GM18909 (cell line): Measurements from ENCODE around the gene IMPDH1.

Experiments
- ATAC-seq: cut with Tn5 transposase; IDR thresholded peaks from one replicate; pipeline ENCODE4 v1.9.1; 2021; ENCODE audit warnings: mild to moderate bottlenecking; ENCODE audit not compliant: unreplicated experiment, poor library complexity

Gene IMPDH1

DNA sequence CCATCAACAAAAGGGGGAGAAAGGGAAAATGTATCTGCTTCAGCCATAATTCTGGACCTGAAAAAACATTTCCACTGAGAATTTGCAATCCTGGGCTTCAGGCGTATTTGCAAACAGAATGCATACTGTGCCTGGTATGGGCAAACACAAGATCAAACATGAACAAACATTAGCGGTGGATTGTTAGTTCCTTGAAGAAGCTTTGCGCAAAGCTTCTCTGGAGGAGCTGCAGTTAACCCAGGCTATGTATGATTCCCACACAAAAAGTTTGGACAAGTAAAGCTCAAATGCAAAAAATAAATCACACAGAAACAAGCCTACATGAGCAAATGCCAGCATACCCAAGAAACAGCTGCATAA is 25.5 kb upstream of the IMPDH1 start:
- ATAC-seq: no peak

- ATAC-seq: no peak
Observed at GRCh38 chr7:128434413-128435326, 24.9 kb upstream of the IMPDH1 start.

GRCh38 chr7:128431754-128432153 is 22.0 kb upstream of the IMPDH1 start:
- ATAC-seq: no peak

DNA sequence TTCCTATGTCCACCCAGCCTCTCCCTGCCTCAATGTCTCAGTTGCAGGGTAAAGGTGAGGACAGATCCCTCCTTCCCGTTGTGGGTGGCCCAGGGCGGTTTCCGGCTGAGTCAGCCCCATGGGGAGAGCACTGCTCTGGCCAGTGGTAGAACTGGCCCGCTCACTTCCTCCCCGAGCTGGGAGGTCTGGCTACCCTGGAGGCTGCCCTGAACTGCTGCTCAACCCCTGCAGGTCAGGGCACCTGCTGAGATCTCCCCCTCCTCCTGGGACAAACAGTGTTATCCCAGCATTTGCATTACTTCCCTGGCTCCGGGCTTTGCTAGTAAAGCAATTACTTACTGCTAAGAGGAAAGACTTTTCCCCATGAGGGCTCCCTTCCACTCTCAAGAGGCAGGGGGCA is 21.4 kb upstream of the IMPDH1 start:
- no peak for ATAC-seq

DNA sequence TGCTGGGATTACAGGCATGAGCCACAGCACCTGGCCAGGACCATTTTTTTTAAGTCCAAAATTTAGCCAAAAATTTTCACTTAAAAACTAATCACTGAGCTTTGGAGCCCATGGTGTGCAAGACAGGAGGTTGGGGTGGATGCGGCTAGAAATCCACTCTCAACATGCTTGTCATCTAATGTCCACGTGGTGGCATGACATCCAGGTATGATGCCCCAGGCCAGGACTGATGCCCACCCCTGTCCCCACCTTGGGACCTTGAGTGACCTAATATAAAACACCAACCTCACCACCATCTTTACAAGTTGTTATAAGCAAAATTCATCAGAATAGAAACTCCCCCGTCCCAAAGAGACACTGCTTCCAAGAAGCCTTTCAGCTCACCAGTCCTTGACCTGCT is 20.4 kb upstream of the IMPDH1 start:
- no peak for ATAC-seq

DNA sequence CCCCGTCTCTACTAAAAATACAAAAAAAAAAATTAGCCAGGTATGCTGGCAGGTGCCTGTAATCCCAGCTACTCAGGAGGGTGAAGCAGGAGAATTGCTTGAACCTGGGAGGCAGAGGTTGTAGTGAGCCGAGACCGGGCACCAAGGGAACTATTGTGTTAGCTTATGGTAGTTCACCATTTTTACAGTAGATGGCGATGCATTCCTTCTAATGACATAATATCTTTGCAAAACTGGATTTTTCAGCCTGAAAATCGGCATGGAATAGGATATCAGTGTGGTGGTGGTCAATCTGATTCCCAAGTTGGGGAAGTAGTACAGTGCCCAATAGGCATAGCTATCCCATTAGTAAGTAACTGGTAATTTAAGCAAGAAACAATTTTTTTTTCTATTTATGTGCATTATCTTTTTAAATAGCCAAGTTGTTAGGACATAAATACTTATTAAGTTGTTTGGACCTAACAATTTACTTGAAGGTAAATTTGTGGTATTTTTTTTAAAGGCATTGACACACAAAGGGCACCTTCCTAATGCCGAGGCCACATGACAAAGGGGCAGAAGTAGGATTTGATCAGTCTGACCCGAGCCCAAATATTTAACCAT is 17.6 kb upstream of the IMPDH1 start:
- no peak for ATAC-seq

DNA sequence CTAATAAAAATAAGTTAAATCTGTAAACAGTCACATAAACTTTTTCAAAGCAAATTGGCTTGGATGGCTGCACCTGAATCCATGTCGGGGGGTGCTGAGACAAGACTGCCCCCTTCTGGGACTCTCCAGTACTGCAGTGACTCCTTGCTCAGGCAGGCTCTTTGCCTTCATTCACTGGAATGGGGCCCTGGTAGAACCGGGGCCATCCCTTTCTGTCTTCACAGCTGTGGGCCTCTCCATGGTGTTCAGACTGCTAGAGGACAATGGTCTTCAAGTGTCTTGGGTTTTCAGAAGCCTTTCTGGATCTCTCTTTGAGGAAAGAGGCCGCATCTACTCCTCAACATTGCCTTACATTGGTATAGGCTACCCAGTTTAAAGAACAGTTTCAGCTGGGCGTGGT is 16.1 kb upstream of the IMPDH1 start:
- ATAC-seq: no peak

DNA sequence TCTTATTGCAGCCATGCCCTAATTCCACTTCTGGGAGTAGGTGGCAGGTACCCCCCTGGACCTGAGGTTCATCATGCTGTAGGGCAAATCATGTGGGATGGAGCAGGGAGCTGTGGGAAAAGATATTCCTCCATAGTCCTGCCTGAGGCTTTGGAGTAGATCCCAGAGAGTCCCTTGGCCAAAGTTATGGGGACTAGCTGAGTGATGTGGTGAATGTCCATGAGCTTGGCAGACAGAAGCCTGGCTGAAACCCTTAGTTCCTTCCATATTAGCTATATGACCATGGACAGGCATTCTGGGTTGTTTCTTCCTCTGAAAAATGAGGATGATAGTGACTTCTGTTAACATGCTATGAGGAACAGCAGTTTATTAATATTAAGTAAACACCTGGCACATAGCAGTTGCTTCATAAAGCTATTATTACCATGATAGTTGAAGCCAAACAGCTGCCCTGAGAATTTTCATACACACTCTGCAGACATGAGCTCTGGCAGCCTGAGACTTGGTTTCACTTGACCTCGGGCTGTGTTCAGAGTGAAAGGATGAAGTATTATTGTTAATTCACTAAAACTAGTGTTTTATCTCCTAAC is 15.0 kb upstream of the IMPDH1 start:
- ATAC-seq: no peak

DNA sequence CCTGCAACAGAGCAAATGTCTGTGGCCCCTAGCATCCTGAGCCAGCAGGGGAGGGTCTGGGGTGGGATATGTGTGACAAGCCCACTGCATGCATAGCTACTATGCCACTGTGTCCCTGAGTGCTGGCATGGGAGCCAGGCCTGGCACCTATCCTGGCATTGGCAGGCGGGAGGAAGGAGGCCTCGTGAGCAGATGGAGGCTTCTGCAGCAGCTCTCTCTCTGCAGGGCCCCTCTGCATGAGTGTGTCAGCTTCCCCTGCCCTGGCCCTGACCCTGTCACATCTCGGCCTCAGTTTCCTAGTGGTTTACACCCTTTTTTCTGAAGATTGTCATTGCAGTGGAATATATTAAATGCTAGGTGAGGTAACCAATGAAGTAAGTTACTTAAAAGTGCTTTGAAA is 13.1 kb upstream of the IMPDH1 start:
- ATAC-seq: no peak

- ATAC-seq: no peak
Observed at GRCh38 chr7:128422037-128422436, 12.3 kb upstream of the IMPDH1 start.

DNA sequence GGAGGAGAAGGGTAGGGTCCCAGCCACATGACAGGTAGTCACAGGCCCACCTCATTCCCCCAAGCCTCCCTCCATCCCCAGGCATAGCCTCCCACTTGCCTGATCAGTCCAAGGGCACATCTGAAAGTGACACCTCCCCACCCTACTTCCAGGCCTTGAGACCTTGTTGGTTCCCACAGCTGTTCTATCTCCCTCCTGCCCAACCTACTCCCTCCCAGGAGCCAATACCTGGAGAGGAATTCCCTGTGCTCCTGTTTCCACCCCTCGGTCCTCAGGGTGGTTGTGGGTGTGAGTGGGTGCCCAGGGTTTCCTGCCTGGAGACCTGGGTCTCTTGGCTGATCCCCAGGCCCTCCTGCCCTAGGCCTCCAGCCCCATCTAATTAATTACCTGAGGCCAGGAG is 11.6 kb upstream of the IMPDH1 start:
- no peak for ATAC-seq

- ATAC-seq: no peak
Observed at GRCh38 chr7:128420773-128421172, 11.0 kb upstream of the IMPDH1 start.

- no peak for ATAC-seq
Observed at GRCh38 chr7:128419257-128419656, 9.5 kb upstream of the IMPDH1 start.

DNA sequence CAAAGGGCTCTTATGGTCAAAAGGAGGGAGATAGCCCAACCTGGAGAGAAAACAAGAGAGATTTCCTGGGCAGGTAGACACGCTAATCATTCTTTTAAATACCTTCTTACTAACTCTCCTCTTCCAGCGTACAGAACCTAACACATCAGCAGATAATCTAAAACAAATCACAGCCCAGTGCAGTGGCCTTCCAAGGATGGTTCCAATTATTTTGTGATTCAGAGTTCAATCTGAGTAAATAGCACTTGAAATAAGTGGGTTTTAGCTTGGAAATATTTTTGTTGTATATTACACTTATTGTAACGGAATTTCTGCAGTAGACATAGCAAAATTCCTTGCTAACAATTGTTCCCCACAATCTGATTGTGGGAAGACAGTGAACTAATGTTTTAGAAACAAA is 7.3 kb upstream of the IMPDH1 start:
- no peak for ATAC-seq

DNA sequence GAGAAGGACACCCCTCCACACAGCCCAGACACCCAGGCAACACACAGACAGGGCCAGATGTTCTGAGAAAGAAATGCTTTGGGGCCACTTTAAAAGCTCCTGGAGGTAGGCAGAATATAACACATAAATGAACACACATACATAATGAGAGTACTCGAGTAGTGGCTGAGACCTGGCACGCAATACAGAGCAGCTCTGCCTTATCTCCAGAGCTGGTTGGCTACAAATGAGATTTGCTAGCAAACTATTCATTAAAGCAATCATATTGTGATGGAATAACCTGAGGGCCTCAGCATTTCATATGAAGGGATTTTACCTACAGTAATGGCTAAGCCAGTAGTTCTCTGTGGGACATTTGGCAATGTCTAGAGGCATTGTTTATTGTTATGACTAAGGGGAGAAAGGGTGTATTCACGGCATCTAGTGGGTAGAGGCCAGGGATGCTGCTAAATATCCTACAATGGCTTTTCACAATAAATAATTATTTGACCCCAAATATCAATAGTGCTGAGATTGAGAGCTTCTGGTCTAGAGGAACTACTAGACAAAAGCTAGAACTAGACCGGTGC is 5.5 kb upstream of the IMPDH1 start:
- ATAC-seq: no peak

DNA sequence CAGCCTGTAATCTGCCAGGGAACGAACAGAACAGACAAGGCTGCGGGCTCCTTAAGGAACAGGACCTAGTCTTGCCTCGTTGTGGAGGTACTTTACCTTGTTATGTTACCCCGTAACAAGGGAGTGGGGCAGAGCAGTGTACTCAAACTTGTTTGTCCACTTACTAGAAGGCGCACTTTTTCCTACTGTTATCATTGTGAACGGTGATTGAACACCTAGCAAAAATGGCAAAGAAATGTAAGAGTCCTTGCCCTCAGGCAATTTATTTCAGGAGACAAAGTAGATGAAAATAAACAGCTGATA is 620 bp upstream of the IMPDH1 start:
- ATAC-seq: no peak

GRCh38 chr7:128408709-128409595 is 830 bp downstream of the IMPDH1 start:
- ATAC-seq: no peak

DNA sequence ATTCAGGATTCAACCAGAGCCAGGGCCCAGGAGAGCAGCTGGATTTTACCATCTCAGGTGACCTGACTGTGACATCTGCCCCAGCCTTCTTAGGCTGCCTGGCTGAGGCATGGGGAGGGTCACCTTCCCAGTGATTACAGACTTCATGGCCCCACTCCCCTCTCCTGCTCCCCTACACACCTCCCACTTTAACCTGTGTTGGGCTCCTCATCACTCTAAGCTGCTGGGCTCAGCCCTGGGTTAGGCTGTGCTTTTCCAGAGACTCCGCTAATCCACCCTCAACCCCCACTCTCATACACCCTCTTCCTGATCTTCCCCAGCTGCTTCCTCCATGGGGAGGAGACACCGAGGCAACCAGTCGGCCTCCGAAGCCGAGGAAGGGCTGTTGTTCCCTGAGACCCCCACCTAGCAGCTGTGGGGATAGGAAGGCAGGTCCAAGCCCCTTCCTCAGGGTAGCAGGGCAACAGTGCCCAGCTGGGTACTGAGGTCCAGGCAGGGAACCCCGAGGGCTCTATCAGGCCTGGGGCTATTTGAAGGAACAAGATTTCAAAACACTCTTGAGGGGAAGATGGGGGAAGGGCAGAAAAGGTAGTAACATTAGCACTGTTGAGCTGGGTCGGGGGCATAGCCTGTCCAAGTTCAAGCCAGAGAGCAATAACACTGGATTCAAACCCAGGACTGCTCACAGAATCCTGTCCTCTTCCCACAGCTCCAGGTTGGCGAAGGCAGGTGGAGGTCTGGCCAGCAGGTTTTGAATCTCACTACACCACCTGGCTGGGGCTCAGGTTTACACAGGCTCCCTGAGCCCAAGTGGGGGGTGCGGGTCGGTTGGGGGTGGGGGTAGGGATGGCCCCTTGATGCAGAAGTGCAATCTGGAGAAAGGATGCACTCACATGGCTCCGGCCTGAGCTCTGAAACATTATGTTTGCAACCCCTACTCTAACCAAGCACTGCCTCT is 1.8 kb downstream of the IMPDH1 start:
- no peak for ATAC-seq

- no peak for ATAC-seq
Observed at GRCh38 chr7:128407233-128407589, 2.6 kb downstream of the IMPDH1 start.
